Measurements from ENCODE around the gene ARHGEF4. TPM values are rescaled to one million over a fixed set of nuclear protein-coding genes. Genes with fewer than 3 reads are reported as not detected.

The ARHGEF4 gene
- polyA plus RNA-seq, 1 donor (not counting 4 experiments of a cell fraction or from before 2014, with no cell fraction given), result 22.6 TPM

GRCh38 chr2:131055169-131056065 lies 218.7 kb downstream of the ARHGEF4 start:
- Histone ChIP-seq H3K27me3 (ENCODE audit: control insufficient read depth, extremely low read depth, insufficient read depth, low read length) (no peaks in the 10 kb centered on the region), H3K4me3 (ENCODE audit: control insufficient read depth in 2 of 3, extremely low read depth in 1 of 3, insufficient read depth in 2 of 3, low read depth in 1 of 3, low read length in 3 of 3) (no peak overlapping the region), H4K20me1 (ENCODE audit: control insufficient read depth, extremely low read depth, insufficient read depth, low read length) (peaks cover 12% of the 10 kb centered on the region), H3K4me1 (ENCODE audit: control insufficient read depth, extremely low read depth, insufficient read depth, low read length) (no peaks in the 10 kb centered on the region), H3K9me1 (ENCODE audit: control insufficient read depth, extremely low read depth, insufficient read depth, low read length) (no peaks in the 10 kb centered on the region), H3K9ac (ENCODE audit: control insufficient read depth, extremely low read depth, insufficient read depth, low read length) (no peak overlapping the region), H3K9me3 (ENCODE audit: control insufficient read depth, low read depth, low read length) (no peaks in the 10 kb centered on the region), H2AFZ (ENCODE audit: control insufficient read depth, low read length) (no peak overlapping the region), H3K36me3 (ENCODE audit: control insufficient read depth in 2 of 2, extremely low read depth in 1 of 2, insufficient read depth in 2 of 2, low read length in 2 of 2) (peaks cover 39 to 41% of the 10 kb centered on the region in 2 experiments), H3K4me2 (ENCODE audit: control insufficient read depth, extremely low read depth, insufficient read depth, low read depth, low read length) (no peak overlapping the region), H3K27ac (ENCODE audit: control insufficient read depth, insufficient read depth, low read length) (no peak overlapping the region), H3K79me2 (ENCODE audit: control insufficient read depth, insufficient read depth, low read length) (peaks cover 62% of the 10 kb centered on the region)
- TF ChIP-seq, protein P1, sequence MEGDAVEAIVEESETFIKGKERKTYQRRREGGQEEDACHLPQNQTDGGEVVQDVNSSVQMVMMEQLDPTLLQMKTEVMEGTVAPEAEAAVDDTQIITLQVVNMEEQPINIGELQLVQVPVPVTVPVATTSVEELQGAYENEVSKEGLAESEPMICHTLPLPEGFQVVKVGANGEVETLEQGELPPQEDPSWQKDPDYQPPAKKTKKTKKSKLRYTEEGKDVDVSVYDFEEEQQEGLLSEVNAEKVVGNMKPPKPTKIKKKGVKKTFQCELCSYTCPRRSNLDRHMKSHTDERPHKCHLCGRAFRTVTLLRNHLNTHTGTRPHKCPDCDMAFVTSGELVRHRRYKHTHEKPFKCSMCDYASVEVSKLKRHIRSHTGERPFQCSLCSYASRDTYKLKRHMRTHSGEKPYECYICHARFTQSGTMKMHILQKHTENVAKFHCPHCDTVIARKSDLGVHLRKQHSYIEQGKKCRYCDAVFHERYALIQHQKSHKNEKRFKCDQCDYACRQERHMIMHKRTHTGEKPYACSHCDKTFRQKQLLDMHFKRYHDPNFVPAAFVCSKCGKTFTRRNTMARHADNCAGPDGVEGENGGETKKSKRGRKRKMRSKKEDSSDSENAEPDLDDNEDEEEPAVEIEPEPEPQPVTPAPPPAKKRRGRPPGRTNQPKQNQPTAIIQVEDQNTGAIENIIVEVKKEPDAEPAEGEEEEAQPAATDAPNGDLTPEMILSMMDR (optimal IDR thresholded peaks at IDR 0.05 in 1 of 3, IDR thresholded peaks at IDR 0.05 in 1 of 3, conservative IDR thresholded peaks at IDR 0.05 in 1 of 3; ENCODE audit: extremely low read depth in 1 of 3, insufficient read depth in 2 of 3, low read length in 3 of 3), result no peak
- no peak for TF ChIP-seq EZH2 (IDR thresholded peaks at IDR 0.05; ENCODE audit: low read length)
- DNase-seq (ENCODE audit: low read depth, low spot score), result no peak
- dilution Hi-C loops (cut with MboI; ENCODE audit: extremely low pct_ligation_motif_present, low sequenced_read_pairs), result no loop called here
- FAIRE-seq, result no peak

- peaks cover 70% of the 10 kb centered on the region for H3K79me2 ChIP-seq (ENCODE audit: control insufficient read depth, insufficient read depth, low read length)
- no peak overlapping the region for H3K4me2 ChIP-seq (ENCODE audit: control insufficient read depth, extremely low read depth, insufficient read depth, low read depth, low read length)
- no peak overlapping the region for H3K9ac ChIP-seq (ENCODE audit: control insufficient read depth, extremely low read depth, insufficient read depth, low read length)
- no peak overlapping the region for H3K4me3 ChIP-seq (ENCODE audit: control insufficient read depth in 2 of 3, extremely low read depth in 1 of 3, insufficient read depth in 2 of 3, low read depth in 1 of 3, low read length in 3 of 3)
- no peaks in the 10 kb centered on the region for H3K27me3 ChIP-seq (ENCODE audit: control insufficient read depth, extremely low read depth, insufficient read depth, low read length)
- H3K9me3 ChIP-seq (ENCODE audit: control insufficient read depth, low read depth, low read length), result no peaks in the 10 kb centered on the region
- H3K4me1 ChIP-seq (ENCODE audit: control insufficient read depth, extremely low read depth, insufficient read depth, low read length), result no peaks in the 10 kb centered on the region
- dilution Hi-C loops (cut with MboI; ENCODE audit: extremely low pct_ligation_motif_present, low sequenced_read_pairs), result no loop called here
- H3K36me3 ChIP-seq (ENCODE audit: control insufficient read depth in 2 of 2, extremely low read depth in 1 of 2, insufficient read depth in 2 of 2, low read length in 2 of 2), result peaks cover 35 to 41% of the 10 kb centered on the region in 2 experiments
- no peak overlapping the region for H3K27ac ChIP-seq (ENCODE audit: control insufficient read depth, insufficient read depth, low read length)
- TF ChIP-seq, protein P1 (optimal IDR thresholded peaks at IDR 0.05 in 1 of 3, IDR thresholded peaks at IDR 0.05 in 1 of 3, conservative IDR thresholded peaks at IDR 0.05 in 1 of 3; ENCODE audit: extremely low read depth in 1 of 3, insufficient read depth in 2 of 3, low read length in 3 of 3), result no peak
- no peak for TF ChIP-seq EZH2 (IDR thresholded peaks at IDR 0.05; ENCODE audit: low read length)
- FAIRE-seq (no peak), DNase-seq (ENCODE audit: low read depth, low spot score) (no peak)
- no peaks in the 10 kb centered on the region for H3K9me1 ChIP-seq (ENCODE audit: control insufficient read depth, extremely low read depth, insufficient read depth, low read length)
- H2AFZ ChIP-seq (ENCODE audit: control insufficient read depth, low read length), result no peak overlapping the region
- H4K20me1 ChIP-seq (ENCODE audit: control insufficient read depth, extremely low read depth, insufficient read depth, low read length), result peaks cover 12% of the 10 kb centered on the region
Observed at GRCh38 chr2:131056204-131056931, 219.7 kb downstream of the ARHGEF4 start.

Data from keratinocyte (primary cell).